ENCODE measurements around the gene ALX4. TPM values are rescaled to one million over a fixed set of nuclear protein-coding genes. Genes with fewer than 3 reads are reported as not detected.
A peak's percentile ranks its signal among the peaks of the same experiment; 100 is the strongest.

The ALX4 gene
- total RNA-seq, 1 donor from 2014 or later: not detected

DNA sequence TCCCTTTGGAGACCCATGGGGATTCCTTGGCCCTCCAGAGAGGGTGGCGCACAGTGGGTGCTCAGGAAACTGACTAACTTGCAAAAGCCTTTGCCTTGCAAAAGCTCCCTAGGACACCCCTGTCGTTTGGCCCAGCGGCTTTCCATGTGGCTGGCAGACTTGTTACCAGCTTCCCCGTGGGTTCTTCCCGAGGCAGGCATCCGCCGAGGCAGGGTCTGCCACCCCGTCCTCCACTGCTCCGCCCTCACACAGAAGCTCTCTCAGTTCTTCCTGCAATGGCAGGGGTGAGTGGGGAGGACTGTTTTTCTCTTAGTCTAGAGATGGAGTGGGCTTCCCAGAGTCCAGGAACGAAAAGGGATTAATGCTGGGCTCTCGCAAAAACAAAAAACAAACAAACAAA is 23.0 kb downstream of the ALX4 start:
- intact Hi-C loops (cut with micrococcal nuclease): loop anchor here (1.0 to 10.0 kb wide), 9 partner anchors 177 to 820 kb away; partner anchors contain the start of gene EXT2
- Mint-ChIP-seq H3K27me3 (peaks cover 16% of the 10 kb centered on the region), H3K27ac (no peak overlapping the region), H3K9me3 (no peaks in the 10 kb centered on the region), H3K4me3 (no peak overlapping the region), H3K4me1 (no peaks in the 10 kb centered on the region), H3K36me3 (ENCODE audit: low read depth) (no peaks in the 10 kb centered on the region)
- DNase-seq: no peak
- ChIA-PET CTCF (interaction anchor here (0.9 to 3.4 kb wide), 10 partner anchors 10 to 650 kb away, joined by 3 to 27 read pairs (median 4); no protein-coding TSS in a partner anchor), POLR2A (no interaction called here)
- no peak for ATAC-seq (ENCODE audit: low read depth)
- TF ChIP-seq, protein P1, sequence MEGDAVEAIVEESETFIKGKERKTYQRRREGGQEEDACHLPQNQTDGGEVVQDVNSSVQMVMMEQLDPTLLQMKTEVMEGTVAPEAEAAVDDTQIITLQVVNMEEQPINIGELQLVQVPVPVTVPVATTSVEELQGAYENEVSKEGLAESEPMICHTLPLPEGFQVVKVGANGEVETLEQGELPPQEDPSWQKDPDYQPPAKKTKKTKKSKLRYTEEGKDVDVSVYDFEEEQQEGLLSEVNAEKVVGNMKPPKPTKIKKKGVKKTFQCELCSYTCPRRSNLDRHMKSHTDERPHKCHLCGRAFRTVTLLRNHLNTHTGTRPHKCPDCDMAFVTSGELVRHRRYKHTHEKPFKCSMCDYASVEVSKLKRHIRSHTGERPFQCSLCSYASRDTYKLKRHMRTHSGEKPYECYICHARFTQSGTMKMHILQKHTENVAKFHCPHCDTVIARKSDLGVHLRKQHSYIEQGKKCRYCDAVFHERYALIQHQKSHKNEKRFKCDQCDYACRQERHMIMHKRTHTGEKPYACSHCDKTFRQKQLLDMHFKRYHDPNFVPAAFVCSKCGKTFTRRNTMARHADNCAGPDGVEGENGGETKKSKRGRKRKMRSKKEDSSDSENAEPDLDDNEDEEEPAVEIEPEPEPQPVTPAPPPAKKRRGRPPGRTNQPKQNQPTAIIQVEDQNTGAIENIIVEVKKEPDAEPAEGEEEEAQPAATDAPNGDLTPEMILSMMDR (IDR thresholded peaks at IDR 0.05): no peak

GRCh38 chr11:44286268-44286880 is 23.6 kb downstream of the ALX4 start:
- H3K27ac Mint-ChIP-seq: peak overlapping the region; percentile 16
- H3K27me3 Mint-ChIP-seq: peaks cover 16% of the 10 kb centered on the region

GRCh38 chr11:44285756-44286155 is 24.2 kb downstream of the ALX4 start:
- Mint-ChIP-seq H3K27me3 (peaks cover 20% of the 10 kb centered on the region), H3K9me3 (no peaks in the 10 kb centered on the region), H3K4me1 (no peaks in the 10 kb centered on the region), H3K4me3 (no peak overlapping the region), H3K27ac (no peak overlapping the region), H3K36me3 (ENCODE audit: low read depth) (no peaks in the 10 kb centered on the region)
- CTCF ChIA-PET: interaction anchor here (0.9 to 3.4 kb wide), 15 partner anchors 9 to 819 kb away, joined by 3 to 27 read pairs (median 4); no protein-coding TSS in a partner anchor
- ATAC-seq (ENCODE audit: low read depth) (no peak), DNase-seq (no peak)
- intact Hi-C loops (cut with micrococcal nuclease): loop anchor here (1.0 to 10.0 kb wide), 9 partner anchors 179 to 822 kb away; partner anchors contain the start of gene EXT2
- TF ChIP-seq, protein P1 (IDR thresholded peaks at IDR 0.05): no peak
- POLR2A ChIA-PET: interaction anchor here (0.6 kb wide), 1 partner anchor 176 kb away, joined by 3 read pairs; no protein-coding TSS in a partner anchor

More at GRCh38 chr11:44286268-44286880, 23.6 kb downstream of the ALX4 start:
- CTCF ChIA-PET: interaction anchor here (0.9 to 3.4 kb wide), 17 partner anchors 8 to 818 kb away, joined by 3 to 27 read pairs (median 4); no protein-coding TSS in a partner anchor
- Mint-ChIP-seq H3K4me1 (no peaks in the 10 kb centered on the region), H3K36me3 (ENCODE audit: low read depth) (no peaks in the 10 kb centered on the region), H3K4me3 (no peak overlapping the region), H3K9me3 (no peaks in the 10 kb centered on the region)
- peak; percentile 79 for ATAC-seq (ENCODE audit: low read depth)
- POLR2A ChIA-PET: interaction anchor here (0.6 kb wide), 1 partner anchor 176 kb away, joined by 3 read pairs; no protein-coding TSS in a partner anchor
- TF ChIP-seq, protein P1 (IDR thresholded peaks at IDR 0.05): peak; percentile 44
- peak; percentile 55 for DNase-seq
- intact Hi-C loops (cut with micrococcal nuclease): loop anchor here (1.0 to 10.0 kb wide), 9 partner anchors 178 to 821 kb away; partner anchors contain the start of gene EXT2

DNA sequence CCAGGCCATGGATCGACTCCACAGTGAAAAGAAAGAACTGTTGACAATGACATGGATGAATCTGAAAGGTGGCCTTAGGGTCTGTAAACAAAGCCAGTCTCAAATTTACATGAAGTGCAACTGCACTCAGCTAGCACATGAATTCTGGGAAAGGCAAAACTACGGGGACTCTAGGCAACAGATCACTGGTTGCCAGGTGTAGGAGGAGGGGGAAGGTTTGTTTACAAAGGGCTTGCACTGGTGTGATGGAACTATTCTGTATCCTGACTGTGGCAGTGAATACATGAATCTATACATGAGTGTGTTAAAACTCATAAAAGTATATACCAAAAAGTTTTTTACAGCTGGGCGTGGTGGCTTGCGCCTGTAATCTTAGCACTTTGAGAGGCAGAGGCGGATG is 27.3 kb downstream of the ALX4 start:
- H3K27ac Mint-ChIP-seq: no peak overlapping the region
- CTCF ChIA-PET: no interaction called here
- intact Hi-C loops (cut with micrococcal nuclease): loop anchor here (10.0 kb wide), 1 partner anchor 188 kb away; the partner anchor contains the start of gene EXT2
- H3K27me3 Mint-ChIP-seq: peaks cover 14% of the 10 kb centered on the region
- no peaks in the 10 kb centered on the region for H3K36me3 Mint-ChIP-seq (ENCODE audit: low read depth)
- ATAC-seq (ENCODE audit: low read depth): no peak
- no peaks in the 10 kb centered on the region for H3K9me3 Mint-ChIP-seq
- DNase-seq: no peak
- H3K4me1 Mint-ChIP-seq: no peaks in the 10 kb centered on the region
- POLR2A ChIA-PET: no interaction called here
- H3K4me3 Mint-ChIP-seq: no peak overlapping the region
- TF ChIP-seq, protein P1 (IDR thresholded peaks at IDR 0.05): no peak

GRCh38 chr11:44281151-44281550 is 28.8 kb downstream of the ALX4 start:
- ChIA-PET CTCF (no interaction called here), POLR2A (no interaction called here)
- intact Hi-C loops (cut with micrococcal nuclease): loop anchor here (10.0 kb wide), 1 partner anchor 186 kb away; the partner anchor contains the start of gene EXT2
- DNase-seq: no peak
- no peak for ATAC-seq (ENCODE audit: low read depth)
- no peaks in the 10 kb centered on the region for H3K36me3 Mint-ChIP-seq (ENCODE audit: low read depth)
- TF ChIP-seq, protein P1 (IDR thresholded peaks at IDR 0.05): no peak
- no peak overlapping the region for H3K27ac Mint-ChIP-seq
- no peak overlapping the region for H3K4me3 Mint-ChIP-seq
- no peaks in the 10 kb centered on the region for H3K4me1 Mint-ChIP-seq
- H3K27me3 Mint-ChIP-seq: peaks cover 11% of the 10 kb centered on the region
- no peaks in the 10 kb centered on the region for H3K9me3 Mint-ChIP-seq

Measured in activated B cell treated with CpG ODN at 0.5 μM for 24 hours (primary cell).